Measurements from ENCODE around the gene PAX3.

PAX3 gene

GRCh38 chr2:222284466-222284865 lies 14.3 kb downstream of the PAX3 start:
- H3K27ac ChIP-seq (ENCODE audit: poor library complexity, severe bottlenecking): no peak overlapping the region

DNA sequence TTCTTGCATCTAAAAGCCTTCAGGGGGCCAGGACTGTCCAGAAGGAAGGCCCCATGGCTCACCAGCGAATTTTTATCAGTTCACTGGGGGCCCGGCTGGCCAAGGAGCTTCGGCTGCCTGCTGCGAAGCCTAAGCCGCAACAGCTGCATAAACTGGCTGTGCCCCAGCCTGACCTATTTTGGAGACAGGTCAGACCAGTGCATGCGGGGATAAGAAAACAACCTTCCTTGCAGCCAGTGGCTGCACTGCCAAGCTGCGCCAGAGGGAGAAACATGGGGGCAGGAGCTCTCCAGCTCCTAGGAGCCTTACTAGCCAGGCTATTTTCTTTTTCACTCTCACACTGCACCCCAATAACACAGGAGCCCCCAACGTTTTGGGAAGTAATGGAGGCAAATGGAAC lies 15.2 kb downstream of the PAX3 start:
- H3K27ac ChIP-seq (ENCODE audit: poor library complexity, severe bottlenecking): no peak overlapping the region
- no peak overlapping the region for H3K4me3 ChIP-seq (ENCODE audit: severe bottlenecking)
- no peak for DNase-seq (ENCODE audit: low spot score)
- no peak for ATAC-seq (ENCODE audit: low read depth)
- H3K9me3 ChIP-seq (ENCODE audit: severe bottlenecking): no peaks in the 10 kb centered on the region
- peaks cover 52% of the 10 kb centered on the region for H3K27me3 ChIP-seq (ENCODE audit: insufficient read depth, poor library complexity, severe bottlenecking)
- no peaks in the 10 kb centered on the region for H3K36me3 ChIP-seq (ENCODE audit: low read depth)
- TF ChIP-seq, protein P1, sequence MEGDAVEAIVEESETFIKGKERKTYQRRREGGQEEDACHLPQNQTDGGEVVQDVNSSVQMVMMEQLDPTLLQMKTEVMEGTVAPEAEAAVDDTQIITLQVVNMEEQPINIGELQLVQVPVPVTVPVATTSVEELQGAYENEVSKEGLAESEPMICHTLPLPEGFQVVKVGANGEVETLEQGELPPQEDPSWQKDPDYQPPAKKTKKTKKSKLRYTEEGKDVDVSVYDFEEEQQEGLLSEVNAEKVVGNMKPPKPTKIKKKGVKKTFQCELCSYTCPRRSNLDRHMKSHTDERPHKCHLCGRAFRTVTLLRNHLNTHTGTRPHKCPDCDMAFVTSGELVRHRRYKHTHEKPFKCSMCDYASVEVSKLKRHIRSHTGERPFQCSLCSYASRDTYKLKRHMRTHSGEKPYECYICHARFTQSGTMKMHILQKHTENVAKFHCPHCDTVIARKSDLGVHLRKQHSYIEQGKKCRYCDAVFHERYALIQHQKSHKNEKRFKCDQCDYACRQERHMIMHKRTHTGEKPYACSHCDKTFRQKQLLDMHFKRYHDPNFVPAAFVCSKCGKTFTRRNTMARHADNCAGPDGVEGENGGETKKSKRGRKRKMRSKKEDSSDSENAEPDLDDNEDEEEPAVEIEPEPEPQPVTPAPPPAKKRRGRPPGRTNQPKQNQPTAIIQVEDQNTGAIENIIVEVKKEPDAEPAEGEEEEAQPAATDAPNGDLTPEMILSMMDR (IDR thresholded peaks at IDR 0.05; ENCODE audit: poor library complexity, severe bottlenecking): no peak
- no peaks in the 10 kb centered on the region for H3K4me1 ChIP-seq (ENCODE audit: insufficient read depth, poor library complexity, severe bottlenecking)

More at GRCh38 chr2:222284466-222284865, 14.3 kb downstream of the PAX3 start:
- Histone ChIP-seq H3K36me3 (ENCODE audit: low read depth) (no peaks in the 10 kb centered on the region), H3K27me3 (ENCODE audit: insufficient read depth, poor library complexity, severe bottlenecking) (peaks cover 57% of the 10 kb centered on the region), H3K4me1 (ENCODE audit: insufficient read depth, poor library complexity, severe bottlenecking) (no peaks in the 10 kb centered on the region), H3K4me3 (ENCODE audit: severe bottlenecking) (no peak overlapping the region), H3K9me3 (ENCODE audit: severe bottlenecking) (no peaks in the 10 kb centered on the region)
- TF ChIP-seq, protein P1 (IDR thresholded peaks at IDR 0.05; ENCODE audit: poor library complexity, severe bottlenecking): no peak
- ATAC-seq (ENCODE audit: low read depth) (no peak), DNase-seq (ENCODE audit: low spot score) (no peak)

DNA sequence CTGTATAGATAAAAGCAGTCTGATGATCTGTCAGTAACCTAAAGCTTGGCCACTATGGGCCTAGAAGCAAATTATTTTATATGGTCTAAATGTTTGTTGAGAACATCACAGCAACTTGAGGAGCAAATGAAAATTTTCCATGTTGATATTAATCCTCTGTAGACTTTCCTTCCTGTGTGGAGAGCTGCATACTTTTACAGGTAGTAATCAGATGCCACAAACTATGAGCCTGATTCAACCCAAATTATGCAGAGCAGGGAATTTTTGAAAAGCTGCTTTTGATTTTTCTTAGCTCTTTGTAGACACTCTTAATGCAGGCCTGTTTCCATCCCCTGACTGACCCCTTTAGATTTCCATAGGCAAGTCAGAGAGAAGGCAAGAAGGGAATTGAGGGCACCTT lies 17.3 kb downstream of the PAX3 start:
- Histone ChIP-seq H3K36me3 (ENCODE audit: low read depth) (no peaks in the 10 kb centered on the region), H3K9me3 (ENCODE audit: severe bottlenecking) (no peaks in the 10 kb centered on the region), H3K27me3 (ENCODE audit: insufficient read depth, poor library complexity, severe bottlenecking) (peaks cover 42% of the 10 kb centered on the region), H3K4me1 (ENCODE audit: insufficient read depth, poor library complexity, severe bottlenecking) (no peaks in the 10 kb centered on the region), H3K4me3 (ENCODE audit: severe bottlenecking) (no peak overlapping the region), H3K27ac (ENCODE audit: poor library complexity, severe bottlenecking) (no peak overlapping the region)
- ATAC-seq (ENCODE audit: low read depth) (no peak), DNase-seq (ENCODE audit: low spot score) (no peak)
- TF ChIP-seq, protein P1 (IDR thresholded peaks at IDR 0.05; ENCODE audit: poor library complexity, severe bottlenecking): no peak

GRCh38 chr2:222280795-222281194 lies 18.0 kb downstream of the PAX3 start:
- TF ChIP-seq, protein P1 (IDR thresholded peaks at IDR 0.05; ENCODE audit: poor library complexity, severe bottlenecking): no peak
- ATAC-seq (ENCODE audit: low read depth) (no peak), DNase-seq (ENCODE audit: low spot score) (no peak)
- H3K4me3 ChIP-seq (ENCODE audit: severe bottlenecking): no peak overlapping the region
- no peak overlapping the region for H3K27ac ChIP-seq (ENCODE audit: poor library complexity, severe bottlenecking)
- H3K36me3 ChIP-seq (ENCODE audit: low read depth): no peaks in the 10 kb centered on the region
- H3K27me3 ChIP-seq (ENCODE audit: insufficient read depth, poor library complexity, severe bottlenecking): peaks cover 40% of the 10 kb centered on the region
- no peaks in the 10 kb centered on the region for H3K9me3 ChIP-seq (ENCODE audit: severe bottlenecking)
- H3K4me1 ChIP-seq (ENCODE audit: insufficient read depth, poor library complexity, severe bottlenecking): no peaks in the 10 kb centered on the region

- Histone ChIP-seq H3K27me3 (ENCODE audit: insufficient read depth, poor library complexity, severe bottlenecking) (peaks cover 86% of the 10 kb centered on the region), H3K4me1 (ENCODE audit: insufficient read depth, poor library complexity, severe bottlenecking) (no peaks in the 10 kb centered on the region), H3K4me3 (ENCODE audit: severe bottlenecking) (no peak overlapping the region), H3K27ac (ENCODE audit: poor library complexity, severe bottlenecking) (no peak overlapping the region), H3K9me3 (ENCODE audit: severe bottlenecking) (peaks cover 2% of the 10 kb centered on the region), H3K36me3 (ENCODE audit: low read depth) (no peaks in the 10 kb centered on the region)
- TF ChIP-seq, protein P1 (IDR thresholded peaks at IDR 0.05; ENCODE audit: poor library complexity, severe bottlenecking): no peak
- no peak for ATAC-seq (ENCODE audit: low read depth)
- DNase-seq (ENCODE audit: low spot score): no peak
Measured at GRCh38 chr2:222272446-222273015, 26.3 kb downstream of the PAX3 start.
